ENCODE measurements around the gene KIF26A.
"Not testable (repeated sequence)": the region's sequence is repeated elsewhere in the genome, so short reads cannot be mapped to it uniquely, and the experiment has no call there.

Gene KIF26A

DNA sequence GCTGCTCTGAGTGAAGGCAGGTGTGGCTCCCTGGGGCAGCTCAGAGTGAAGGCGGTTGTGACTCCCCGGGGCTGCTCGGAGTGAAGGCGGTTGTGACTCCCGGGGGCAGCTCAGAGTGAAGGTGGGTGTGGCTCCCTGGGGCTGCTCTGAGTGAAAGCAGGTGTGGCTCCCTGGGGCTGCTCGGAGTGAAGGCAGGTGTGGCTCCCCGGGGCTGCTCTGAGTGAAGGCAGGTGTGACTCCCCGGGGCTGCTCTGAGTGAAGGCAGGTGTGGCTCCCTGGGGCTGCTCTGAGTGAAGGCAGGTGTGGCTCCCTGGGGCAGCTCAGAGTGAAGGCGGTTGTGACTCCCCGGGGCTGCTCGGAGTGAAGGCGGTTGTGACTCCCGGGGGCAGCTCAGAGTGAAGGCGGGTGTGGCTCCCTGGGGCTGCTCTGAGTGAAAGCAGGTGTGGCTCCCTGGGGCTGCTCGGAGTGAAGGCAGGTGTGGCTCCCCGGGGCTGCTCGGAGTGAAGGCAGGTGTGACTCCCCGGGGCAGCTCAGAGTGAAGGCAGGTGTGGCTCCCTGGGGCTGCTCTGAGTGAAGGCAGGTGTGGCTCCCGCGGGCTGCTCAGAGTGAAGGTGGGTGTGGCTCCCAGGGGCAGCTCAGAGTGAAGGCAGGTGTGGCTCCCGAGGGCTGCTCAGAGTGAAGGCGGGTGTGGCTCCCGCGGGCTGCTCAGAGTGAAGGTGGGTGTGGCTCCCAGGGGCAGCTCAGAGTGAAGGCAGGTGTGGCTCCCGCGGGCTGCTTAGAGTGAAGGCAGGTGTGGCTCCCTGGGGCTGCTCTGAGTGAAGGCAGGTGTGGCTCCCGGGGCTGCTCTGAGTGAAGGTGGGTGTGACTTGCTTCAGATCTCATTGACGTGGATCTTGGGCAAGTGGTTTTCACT, 87.1 kb downstream of the KIF26A start:
- not testable (repeated sequence) for DNase-seq

DNA sequence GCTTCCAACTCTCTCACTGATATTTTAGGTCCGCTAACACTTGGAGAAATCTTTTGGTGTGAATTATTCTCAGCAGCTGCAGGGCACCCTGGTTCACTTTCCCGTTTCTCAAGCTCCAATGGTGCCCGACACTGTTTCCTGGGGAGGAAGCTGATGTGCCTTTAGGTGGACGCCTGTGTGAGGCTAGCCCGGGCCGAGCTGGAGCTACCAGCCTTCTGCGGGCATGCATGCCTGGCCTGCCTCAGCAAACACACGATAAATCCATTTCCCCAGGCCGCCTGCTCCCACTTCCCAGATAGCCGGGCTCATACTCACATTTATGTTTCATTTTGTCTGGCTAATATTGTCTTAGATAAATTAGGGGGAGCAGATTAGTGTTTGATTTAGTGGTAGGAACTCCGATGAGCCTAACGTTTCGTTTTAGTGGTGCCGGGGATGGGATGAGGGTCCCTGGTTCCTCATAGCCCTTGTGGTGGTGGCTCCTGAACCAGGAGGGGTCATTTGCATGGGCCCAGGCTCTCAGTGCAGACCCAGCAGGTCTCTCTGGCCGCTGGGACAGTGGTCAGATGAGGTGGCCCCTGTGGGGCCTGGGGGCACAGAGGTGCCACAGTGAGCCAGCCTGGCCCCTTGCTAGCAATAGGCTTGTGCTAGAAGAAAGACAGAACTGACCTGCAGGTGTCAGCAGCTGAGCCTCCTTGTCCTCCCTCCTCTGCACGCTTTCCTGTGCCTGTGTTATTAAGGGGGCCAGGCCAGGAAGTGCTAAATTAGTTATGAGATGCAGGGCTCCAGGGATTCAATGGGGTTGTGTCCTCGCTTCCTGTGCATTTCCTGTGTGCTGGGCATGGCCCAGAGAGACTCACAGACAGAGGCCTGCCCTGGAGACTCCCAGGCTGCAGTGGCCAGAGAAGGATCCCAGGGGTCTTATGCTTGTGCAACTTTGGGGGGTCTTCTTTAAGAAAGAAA, 88.3 kb downstream of the KIF26A start:
- no peak for DNase-seq

DNA sequence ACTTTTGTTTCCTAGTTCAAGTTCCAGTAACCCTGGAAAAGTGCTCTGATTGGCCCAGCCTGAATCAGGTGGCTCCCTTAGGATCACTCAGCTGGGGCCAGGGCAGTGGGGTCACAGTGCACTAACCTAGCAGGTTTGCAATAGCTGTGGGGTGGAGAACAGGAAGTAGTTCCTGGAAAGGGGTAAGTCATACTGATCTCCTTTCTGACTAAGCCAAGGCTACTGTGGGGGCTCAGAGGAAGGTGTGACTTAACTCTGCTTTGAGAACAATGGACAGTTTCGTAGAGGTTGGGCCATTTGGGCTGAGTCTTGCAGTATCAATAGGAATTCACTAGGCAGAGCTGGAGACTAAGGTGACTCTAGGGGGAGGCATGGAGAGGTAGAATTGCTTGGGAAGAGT, 89.4 kb downstream of the KIF26A start:
- no peak for DNase-seq

DNA sequence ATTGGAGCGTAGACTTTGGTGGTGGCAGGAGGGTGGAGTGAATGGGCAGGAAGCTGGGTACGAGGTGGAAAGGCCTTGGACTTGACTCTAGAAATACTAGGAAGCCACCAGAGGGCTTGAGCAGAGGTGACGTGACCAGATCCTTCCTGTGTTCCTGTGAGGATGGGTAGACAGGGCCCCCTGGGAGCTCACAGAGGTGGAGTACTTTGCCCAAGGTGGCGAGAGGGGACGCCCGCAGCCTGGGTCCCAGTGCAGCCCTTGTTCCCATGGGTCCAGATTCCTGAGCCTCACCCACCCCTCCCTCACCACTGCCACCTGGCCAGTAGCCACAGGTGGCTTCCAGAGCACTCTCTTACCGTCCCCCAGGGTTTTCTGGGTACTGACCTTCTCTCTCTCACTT, 89.8 kb downstream of the KIF26A start:
- DNase-seq: no peak

DNA sequence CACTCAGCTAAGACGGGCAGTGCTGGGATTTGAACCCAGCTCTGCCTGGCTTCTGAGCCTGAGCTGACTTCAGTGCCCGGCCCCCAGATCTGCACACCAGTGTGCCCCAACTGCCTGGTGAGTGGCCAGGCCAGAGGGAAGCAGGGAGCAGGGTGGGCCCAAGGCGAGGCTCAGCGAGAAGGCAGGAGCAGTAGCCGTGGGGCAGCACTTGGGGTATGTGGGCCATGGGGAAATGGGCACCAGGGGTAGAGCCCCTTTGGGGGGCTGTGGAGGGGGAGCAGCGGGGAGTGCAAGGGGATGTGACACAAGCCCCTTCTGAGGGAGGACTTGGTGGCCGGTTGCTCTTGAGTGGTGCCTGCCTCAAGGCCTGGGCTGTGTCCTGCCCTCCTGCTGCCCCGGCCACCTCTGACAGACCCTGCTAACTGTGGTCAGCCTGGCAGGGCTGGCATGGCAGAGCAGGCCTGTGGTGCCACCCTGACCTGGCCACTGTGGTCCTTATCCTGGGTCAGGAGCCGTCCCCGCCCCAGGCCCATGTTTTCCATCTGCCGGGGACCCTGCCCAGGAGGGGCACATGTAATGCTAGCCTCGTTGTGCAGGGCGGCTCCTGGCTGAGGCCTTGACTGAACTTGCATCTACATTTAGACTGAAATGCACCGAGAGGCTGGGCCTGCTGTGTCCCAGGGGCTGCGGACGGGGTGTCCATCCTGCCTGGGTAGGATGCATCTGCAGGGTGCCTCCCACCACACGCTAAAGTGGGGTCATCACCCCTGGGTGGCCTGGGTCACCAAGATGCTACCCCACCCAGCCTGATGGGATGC, 90.5 kb downstream of the KIF26A start:
- DNase-seq: no peak

DNA sequence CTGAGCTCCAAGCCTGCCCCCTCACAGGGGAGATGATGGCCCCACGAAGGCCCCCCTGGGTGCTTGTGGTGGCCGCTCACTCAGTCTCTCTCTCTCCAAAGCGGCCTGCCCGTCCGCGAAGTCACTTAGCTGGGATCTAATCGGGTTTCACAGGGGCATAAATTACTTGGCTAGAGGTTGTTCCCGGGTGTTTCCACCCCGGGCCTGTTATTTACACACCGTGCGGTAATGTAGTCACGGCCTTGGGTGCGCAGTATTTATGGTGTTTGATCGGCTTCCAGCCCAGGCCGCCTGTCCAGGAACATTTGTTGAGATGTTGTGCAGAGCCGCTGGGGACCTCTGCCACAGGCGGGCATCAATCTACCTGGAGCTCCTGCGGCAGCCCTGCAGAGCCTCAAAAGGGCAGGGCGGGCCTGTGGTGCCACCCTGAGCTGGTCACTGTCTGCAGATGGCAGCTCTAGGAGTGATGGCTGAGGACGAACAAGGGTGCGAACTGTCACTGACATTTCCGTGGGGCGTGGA, 91.2 kb downstream of the KIF26A start:
- DNase-seq: no peak

DNA sequence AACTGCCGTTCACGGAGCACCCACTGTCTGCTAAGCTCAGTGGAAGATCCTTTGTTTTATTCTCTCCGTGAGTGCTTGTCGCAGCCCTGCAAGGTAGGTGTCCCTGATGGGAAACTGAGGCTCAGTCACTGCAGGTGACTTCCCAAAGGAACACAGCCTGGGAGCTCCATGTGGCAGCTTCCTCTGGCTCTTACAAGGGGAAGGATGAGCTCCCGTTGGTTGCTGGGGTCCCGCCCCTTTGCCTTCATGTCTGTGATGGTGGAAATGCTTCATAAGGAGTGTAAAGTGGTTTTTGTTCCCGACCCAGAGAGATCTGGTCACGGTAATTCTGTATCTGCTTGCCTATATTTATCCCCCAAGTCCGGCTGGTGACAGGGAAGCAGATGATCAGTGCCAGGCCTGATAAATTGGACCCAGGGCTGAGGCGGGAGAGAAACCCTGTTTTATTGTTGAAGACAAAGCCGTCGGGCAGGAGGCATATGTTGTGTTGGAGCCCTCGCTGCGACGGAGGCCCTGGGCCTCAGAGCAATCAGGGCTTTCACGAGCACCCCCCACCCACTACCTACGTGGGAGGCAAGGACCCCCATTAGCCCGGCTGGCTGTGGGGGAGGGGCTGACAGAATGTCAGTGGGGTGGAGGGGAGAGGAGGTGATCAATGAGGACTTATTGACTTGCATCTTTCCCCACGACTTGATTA, 91.9 kb downstream of the KIF26A start:
- no peak for DNase-seq
